ENCODE results near the gene KLHDC8A. TPM values are rescaled to one million over a fixed set of nuclear protein-coding genes. Genes with fewer than 3 reads are reported as not detected.

KLHDC8A gene
- total and polyA plus RNA-seq, 7 donors: 0.01 to 0.24 (median 0.03) TPM; not detected in 4

GRCh38 chr1:205335692-205336091, 21.0 kb downstream of the KLHDC8A start:
- Histone ChIP-seq H3K27me3 (ENCODE audit: insufficient read depth in 3 of 3, low read length in 2 of 3) (no peaks in the 10 kb centered on the region), H3K36me3 (ENCODE audit: insufficient read depth in 1 of 2, low read depth in 1 of 2) (no peaks in the 10 kb centered on the region), H3K27ac (no peak overlapping the region), H3K4me3 (no peak overlapping the region), H3K4me1 (peaks cover 20% of the 10 kb centered on the region), H3K9me3 (no peaks in the 10 kb centered on the region)
- DNase-seq (peak; percentile 63 to 86), ATAC-seq (peak; percentile 72 to 87 (median 85))
- peak; percentile 81 for TF ChIP-seq CTCF (IDR thresholded peaks at IDR 0.05)
- intact Hi-C loops (cut with DNase I): loop anchor here in 1 of 2 donors (5.0 kb wide), 1 partner anchor 187 kb away; no protein-coding TSS in a partner anchor
- 4 to 9% (median 5%) methylated on average over 4 of the region's 4 CpGs for WGBS, 3 donors

GRCh38 chr1:205332015-205332791, 24.5 kb downstream of the KLHDC8A start:
- intact Hi-C loops (cut with DNase I): no loop called here
- TF ChIP-seq CTCF (IDR thresholded peaks at IDR 0.05): no peak
- no peak overlapping the region for H3K4me3 ChIP-seq
- no peaks in the 10 kb centered on the region for H3K36me3 ChIP-seq (ENCODE audit: insufficient read depth in 1 of 2, low read depth in 1 of 2)
- peak overlapping the region; percentile 60 for H3K27ac ChIP-seq
- DNase-seq: no peak
- H3K27me3 ChIP-seq (ENCODE audit: insufficient read depth in 3 of 3, low read length in 2 of 3): no peaks in the 10 kb centered on the region
- H3K4me1 ChIP-seq: peaks cover 41% of the 10 kb centered on the region
- peak in 3 of 4 donors; percentile 46 to 56 (median 51) for ATAC-seq
- WGBS, 3 donors: 43 to 67% (median 52%) methylated on average over 11 of the region's 11 CpGs
- no peaks in the 10 kb centered on the region for H3K9me3 ChIP-seq

GRCh38 chr1:205330150-205330549, 26.6 kb downstream of the KLHDC8A start:
- Histone ChIP-seq H3K4me3 (no peak overlapping the region), H3K4me1 (peaks cover 41% of the 10 kb centered on the region), H3K27me3 (ENCODE audit: insufficient read depth in 3 of 3, low read length in 2 of 3) (no peaks in the 10 kb centered on the region), H3K36me3 (ENCODE audit: insufficient read depth in 1 of 2, low read depth in 1 of 2) (no peaks in the 10 kb centered on the region), H3K27ac (peak overlapping the region; percentile 19), H3K9me3 (no peaks in the 10 kb centered on the region)
- peak in 2 of 4 donors; percentile 18 to 24 for ATAC-seq
- no peak for TF ChIP-seq CTCF (IDR thresholded peaks at IDR 0.05)
- intact Hi-C loops (cut with DNase I): no loop called here
- DNase-seq: no peak
- WGBS, 3 donors: 10 to 37% (median 14%) methylated on average over 2 of the region's 2 CpGs

- no peaks in the 10 kb centered on the region for H3K9me3 ChIP-seq
- ATAC-seq: peak in 3 of 4 donors; percentile 4 to 14 (median 10)
- no peak overlapping the region for H3K4me3 ChIP-seq
- TF ChIP-seq CTCF (IDR thresholded peaks at IDR 0.05): no peak
- H3K27me3 ChIP-seq (ENCODE audit: insufficient read depth in 3 of 3, low read length in 2 of 3): no peaks in the 10 kb centered on the region
- intact Hi-C loops (cut with DNase I): no loop called here
- WGBS, 3 donors: 35 to 65% (median 46%) methylated on average over 5 of the region's 5 CpGs
- peaks cover 41% of the 10 kb centered on the region for H3K4me1 ChIP-seq
- H3K27ac ChIP-seq: peak overlapping the region; percentile 55
- DNase-seq: no peak
- H3K36me3 ChIP-seq (ENCODE audit: insufficient read depth in 1 of 2, low read depth in 1 of 2): no peaks in the 10 kb centered on the region
Observed at GRCh38 chr1:205329719-205330118, 27.0 kb downstream of the KLHDC8A start.

Measured in psoas muscle (tissue), 8 donors.